Endothelial cell of umbilical vein (primary cell): ENCODE data around the gene KIAA1671. TPM values are rescaled to one million over a fixed set of nuclear protein-coding genes. Genes with fewer than 3 reads are reported as not detected.

ENCODE experiments used
- BruUV-seq: library from RNA; stranded (reverse); fragments of 400-500 nt; replicated peaks from 2 replicates; lab custom pipeline; 2021; lab: Mats Ljungman, UMichigan
- CTCF ChIA-PET: fragments of 300-600, 350-600 bp; sonication (Branson Sonifier 250); formaldehyde crosslinking; loops from one replicate; lab custom pipeline; 2021; ENCODE audit warnings: antibody characterized with exemption, inconsistent platforms; lab: Charles Lee
- POLR2A ChIA-PET: fragments of 300-600, 350-600 bp; sonication (Branson Sonifier 250); formaldehyde crosslinking; loops from one replicate; lab custom pipeline; 2021; ENCODE audit warnings: antibody characterized with exemption, inconsistent platforms; lab: Charles Lee
- DNase-seq: peaks from one replicate; pipeline ENCODE4 v3.0.0-alpha.2; 2011; ENCODE audit warnings: low read depth, low spot score
- FAIRE-seq: peaks from 2 replicates; lab custom pipeline; 2011; peaks lifted over from hg19 to GRCh38; lab: Jason Lieb, UNC
- H2AFZ ChIP-seq: 2 replicates; pipeline ENCODE4 v1.6.0; 2012; ENCODE audit warnings: low read depth, low read length, control low read depth, inconsistent platforms
- H3K27ac ChIP-seq: 2 replicates; pipeline ENCODE4 v1.5.1; 2011; ENCODE audit warnings: low read depth, mild to moderate bottlenecking, control low read depth, low read length, moderate library complexity; ENCODE audit not compliant: insufficient read depth
- H3K27me3 ChIP-seq, 2 experiments: 2 replicates each; pipeline versions ENCODE4 v1.6.0 to v1.6.1; 2011; ENCODE audit warnings: low read length in 2 of 2, mixed read lengths in 1 of 2; ENCODE audit not compliant: control insufficient read depth in 2 of 2, insufficient read depth in 2 of 2
- H3K36me3 ChIP-seq, 2 experiments: 2 replicates in 1 of 2; 3 replicates in 1 of 2; pipeline ENCODE4 v1.5.1; 2011; ENCODE audit warnings: low read length in 2 of 2, mild to moderate bottlenecking in 1 of 2, moderate library complexity in 1 of 2; ENCODE audit not compliant: control insufficient read depth in 2 of 2, insufficient read depth in 2 of 2; ENCODE audit errors: extremely low read depth in 1 of 2
- H3K4me1 ChIP-seq: 3 replicates; pipeline ENCODE4 v1.5.1; 2011; ENCODE audit warnings: mild to moderate bottlenecking, low read length; ENCODE audit not compliant: control insufficient read depth, insufficient read depth; ENCODE audit errors: extremely low read depth
- H3K4me2 ChIP-seq: 2 replicates; pipeline ENCODE4 v1.6.1; 2011; ENCODE audit warnings: low read length, control low read depth, mixed read lengths; ENCODE audit not compliant: insufficient read depth
- H3K4me3 ChIP-seq, 3 experiments: fragments of 200-600 bp in 1 of 3; sonication (generic), shearing (Covaris generic) in 1 of 3; replicated peaks in 1 of 3; 2 replicates each; pipeline ENCODE4 v1.5.1; 2011 to 2016; ENCODE audit warnings: control low read depth in 3 of 3, low read length in 3 of 3, mild to moderate bottlenecking in 2 of 3, inconsistent platforms in 1 of 3, low read depth in 1 of 3, moderate library complexity in 1 of 3; ENCODE audit not compliant: insufficient read depth in 1 of 3
- H3K79me2 ChIP-seq: 2 replicates; pipeline ENCODE4 v1.6.0; 2012; ENCODE audit warnings: low read length, inconsistent platforms; ENCODE audit not compliant: control insufficient read depth, insufficient read depth
- H3K9ac ChIP-seq: replicated peaks from 2 replicates; pipeline ENCODE3; 2011; ENCODE audit warnings: low read length, control low read depth; ENCODE audit not compliant: insufficient read depth; ENCODE audit errors: extremely low read depth
- H3K9me1 ChIP-seq: replicated peaks from 3 replicates; pipeline ENCODE4 v1.6.0; 2011; ENCODE audit warnings: mild to moderate bottlenecking, low read length; ENCODE audit not compliant: control insufficient read depth, insufficient read depth; ENCODE audit errors: extremely low read depth
- H3K9me3 ChIP-seq: replicated peaks from 2 replicates; pipeline ENCODE4 v1.5.1; 2012; ENCODE audit warnings: low read length, inconsistent platforms; ENCODE audit not compliant: control insufficient read depth, insufficient read depth
- H4K20me1 ChIP-seq: replicated peaks from 2 replicates; pipeline ENCODE3; 2011; ENCODE audit warnings: mild to moderate bottlenecking, low read length; ENCODE audit not compliant: control insufficient read depth, insufficient read depth; ENCODE audit errors: extremely low read depth
- EZH2 ChIP-seq: IDR thresholded peaks from 2 replicates; pipeline ENCODE4 v1.6.1; 2012; ENCODE audit warnings: borderline replicate concordance, low read depth, mild to moderate bottlenecking, moderate library complexity, low read length, inconsistent platforms; ENCODE audit not compliant: severe bottlenecking
- FOS ChIP-seq: IDR thresholded peaks from 2 replicates; pipeline ENCODE4 v1.6.1; 2011; ENCODE audit warnings: mild to moderate bottlenecking, low read length, moderate library complexity, borderline replicate concordance; ENCODE audit not compliant: insufficient read depth
- GATA2 ChIP-seq: IDR thresholded peaks from 2 replicates; pipeline ENCODE4 v1.7.0; 2011; ENCODE audit warnings: low read depth, mild to moderate bottlenecking, moderate library complexity, mixed read lengths, low read length; ENCODE audit not compliant: insufficient read length, insufficient read depth
- JUN ChIP-seq: IDR thresholded peaks from 2 replicates; pipeline ENCODE4 v1.6.1; 2011; ENCODE audit warnings: borderline replicate concordance, low read depth; ENCODE audit not compliant: insufficient read length, insufficient read depth
- MYC ChIP-seq: IDR thresholded peaks from one replicate; pipeline ENCODE4 v1.6.1; 2011; ENCODE audit warnings: mild to moderate bottlenecking, low read depth, low read length
- POLR2A ChIP-seq: IDR thresholded peaks from 2 replicates; pipeline ENCODE4 v1.6.1; 2012; ENCODE audit warnings: low read depth, mild to moderate bottlenecking, control low read depth, low read length
- POLR2AphosphoS5 ChIP-seq: IDR thresholded peaks from 2 replicates; pipeline ENCODE4 v1.6.1; 2012; ENCODE audit warnings: low read depth, mild to moderate bottlenecking, control low read depth, low read length, moderate library complexity; ENCODE audit not compliant: insufficient read depth
- dilution Hi-C: fragments of 300-500 bp; cut with MboI; formaldehyde crosslinking; loops from one replicate; pipeline ENCODE4 v1.15.0; 2019; ENCODE audit warnings: low sequenced_read_pairs; ENCODE audit not compliant: extremely low pct_ligation_motif_present
- intact Hi-C: fragments of 100-400 bp; cut with micrococcal nuclease; formaldehyde crosslinking; loops from one replicate; pipeline ENCODE4 v1.10.0; 2022
- polyA plus RNA-seq, 4 experiments: library from polyadenylated mRNA; depleted of rRNA in 3 of 4; stranded (reverse) in 3 of 4; unstranded in 1 of 4; fragments of >200 nt; gene quantifications; 2 replicates each; pipeline versions ENCODE4 v1.2.1 to v1.2.3, GENCODE V29; 2011 to 2012; ENCODE audit warnings: missing spikeins in 1 of 4
- total RNA-seq: library from RNA; stranded (reverse); gene quantifications from 2 replicates; pipeline ENCODE4 v1.2.3, GENCODE V29; 2021
- TF ChIP-seq, protein P1 (sequence below): IDR thresholded peaks from 2 replicates; pipeline ENCODE4 v1.6.1; 2011; ENCODE audit not compliant: insufficient read depth, insufficient read length
- TF ChIP-seq, protein P2 (sequence below), 2 donors: IDR thresholded peaks; 1 replicate in 1 of 2; 2 replicates in 1 of 2; pipeline ENCODE4 v1.5.1; 2011; ENCODE audit warnings: low read length in 2 of 2, mild to moderate bottlenecking in 2 of 2, moderate library complexity in 2 of 2, control low read depth in 1 of 2, inconsistent platforms in 1 of 2, low read depth in 1 of 2; ENCODE audit not compliant: insufficient read depth in 1 of 2; ENCODE audit errors: extremely low read depth in 1 of 2

KIAA1671 gene
- total and polyA plus RNA-seq, 2 donors (not counting 3 experiments of a cell fraction or from before 2014, with no cell fraction given): 23.1 to 85.1 TPM

DNA sequence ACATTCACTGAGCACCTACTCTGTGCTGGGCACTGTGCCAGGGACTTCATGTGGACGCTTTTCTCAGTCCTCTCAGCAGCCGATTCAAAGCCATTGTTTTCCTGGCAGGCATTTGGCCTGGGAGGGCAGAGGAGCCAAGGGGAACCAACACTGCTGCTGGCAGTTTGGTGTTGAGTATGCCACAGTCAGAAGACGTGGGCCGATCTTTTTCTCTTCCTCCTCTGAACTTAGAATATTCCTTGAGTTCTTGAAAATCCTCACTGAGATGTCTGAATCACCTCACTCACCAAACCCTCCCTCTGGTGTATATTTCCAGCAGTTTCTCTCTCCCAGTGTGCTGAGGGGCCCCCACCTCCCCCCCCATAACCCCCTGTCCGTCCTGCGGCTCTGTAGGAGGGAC lies 132.6 kb downstream of the KIAA1671 start:
- ChIA-PET POLR2A (no interaction called here), CTCF (no interaction called here)
- TF ChIP-seq JUN (no peak), POLR2AphosphoS5 (no peak), EZH2 (no peak), POLR2A (no peak), FOS (no peak), MYC (no peak), GATA2 (no peak)
- TF ChIP-seq, protein P1, sequence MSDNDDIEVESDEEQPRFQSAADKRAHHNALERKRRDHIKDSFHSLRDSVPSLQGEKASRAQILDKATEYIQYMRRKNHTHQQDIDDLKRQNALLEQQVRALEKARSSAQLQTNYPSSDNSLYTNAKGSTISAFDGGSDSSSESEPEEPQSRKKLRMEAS: no peak
- TF ChIP-seq, protein P2, sequence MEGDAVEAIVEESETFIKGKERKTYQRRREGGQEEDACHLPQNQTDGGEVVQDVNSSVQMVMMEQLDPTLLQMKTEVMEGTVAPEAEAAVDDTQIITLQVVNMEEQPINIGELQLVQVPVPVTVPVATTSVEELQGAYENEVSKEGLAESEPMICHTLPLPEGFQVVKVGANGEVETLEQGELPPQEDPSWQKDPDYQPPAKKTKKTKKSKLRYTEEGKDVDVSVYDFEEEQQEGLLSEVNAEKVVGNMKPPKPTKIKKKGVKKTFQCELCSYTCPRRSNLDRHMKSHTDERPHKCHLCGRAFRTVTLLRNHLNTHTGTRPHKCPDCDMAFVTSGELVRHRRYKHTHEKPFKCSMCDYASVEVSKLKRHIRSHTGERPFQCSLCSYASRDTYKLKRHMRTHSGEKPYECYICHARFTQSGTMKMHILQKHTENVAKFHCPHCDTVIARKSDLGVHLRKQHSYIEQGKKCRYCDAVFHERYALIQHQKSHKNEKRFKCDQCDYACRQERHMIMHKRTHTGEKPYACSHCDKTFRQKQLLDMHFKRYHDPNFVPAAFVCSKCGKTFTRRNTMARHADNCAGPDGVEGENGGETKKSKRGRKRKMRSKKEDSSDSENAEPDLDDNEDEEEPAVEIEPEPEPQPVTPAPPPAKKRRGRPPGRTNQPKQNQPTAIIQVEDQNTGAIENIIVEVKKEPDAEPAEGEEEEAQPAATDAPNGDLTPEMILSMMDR (IDR thresholded peaks at IDR 0.05; ENCODE audit: extremely low read depth in 1 of 2, insufficient read depth in 1 of 2, low read depth in 1 of 2, low read length in 2 of 2): no peak
- Histone ChIP-seq H3K9me3 (no peaks in the 10 kb centered on the region), H4K20me1 (no peaks in the 10 kb centered on the region), H2AFZ (no peak overlapping the region), H3K27me3 (no peaks in the 10 kb centered on the region), H3K4me3 (no peak overlapping the region), H3K9me1 (no peaks in the 10 kb centered on the region), H3K36me3 (no peaks in the 10 kb centered on the region), H3K4me1 (peaks cover 26% of the 10 kb centered on the region), H3K9ac (no peak overlapping the region), H3K4me2 (no peak overlapping the region), H3K27ac (no peak overlapping the region), H3K79me2 (no peaks in the 10 kb centered on the region)
- no peak for DNase-seq
- dilution Hi-C loops: no loop called here
- intact Hi-C loops: no loop called here
- no peak for FAIRE-seq
- no TSS peak for BruUV-seq
